H1 (cell line): ENCODE measurements around the gene BPIFB4. TPM values are rescaled to one million over a fixed set of nuclear protein-coding genes. Genes with fewer than 3 reads are reported as not detected.

Experiments
- CTCF ChIA-PET: fragments of 300-600 bp; sonication (Branson Sonifier 250); formaldehyde crosslinking; loops from one replicate; lab custom pipeline; 2021; ENCODE audit not compliant: partially characterized antibody; lab: Charles Lee
- POLR2A ChIA-PET: fragments of 300-600 bp; sonication (Branson Sonifier 250); formaldehyde crosslinking; loops from one replicate; lab custom pipeline; 2021; ENCODE audit warnings: inconsistent platforms; ENCODE audit not compliant: partially characterized antibody; lab: Charles Lee
- DNase-seq, 2 experiments: peaks; one replicate each; pipeline versions ENCODE4 v3.0.0 to v3.0.0-alpha.2; 2010 to 2022; ENCODE audit warnings: low spot score in 2 of 2, low read depth in 1 of 2, mixed read lengths in 1 of 2
- FAIRE-seq: peaks from 2 replicates; lab custom pipeline; 2011; peaks lifted over from hg19 to GRCh38; lab: Jason Lieb, UNC
- H2AFZ ChIP-seq: 2 replicates; pipeline ENCODE4 v1.8.1; 2012; ENCODE audit warnings: low read length, inconsistent platforms
- H2AK5ac ChIP-seq: 2 replicates; pipeline ENCODE4 v1.6.1; 2013; ENCODE audit warnings: low read depth, low read length
- H2BK120ac ChIP-seq: replicated peaks from 2 replicates; pipeline ENCODE3; 2013; ENCODE audit warnings: low read depth, low read length, inconsistent platforms
- H2BK12ac ChIP-seq: 2 replicates; pipeline ENCODE4 v1.6.1; 2013; ENCODE audit warnings: low read depth, low read length
- H2BK15ac ChIP-seq: 2 replicates; pipeline ENCODE4 v1.6.1; 2013; ENCODE audit warnings: low read length
- H2BK20ac ChIP-seq: 2 replicates; pipeline ENCODE4 v1.6.1; 2013; ENCODE audit warnings: low read length
- H2BK5ac ChIP-seq: 2 replicates; pipeline ENCODE4 v1.6.1; 2013; ENCODE audit warnings: low read depth, low read length
- H3K14ac ChIP-seq: 2 replicates; pipeline ENCODE4 v1.6.1; 2013; ENCODE audit warnings: inconsistent platforms; ENCODE audit not compliant: insufficient read length
- H3K18ac ChIP-seq: 2 replicates; pipeline ENCODE4 v1.6.1; 2013; ENCODE audit warnings: low read length; ENCODE audit errors: extremely low read depth
- H3K23ac ChIP-seq: 2 replicates; pipeline ENCODE4 v1.6.1; 2013; ENCODE audit warnings: inconsistent platforms; ENCODE audit not compliant: insufficient read length
- H3K23me2 ChIP-seq: 2 replicates; pipeline ENCODE4 v1.6.1; 2013; ENCODE audit warnings: low read depth, low read length
- H3K27ac ChIP-seq: 2 replicates; pipeline ENCODE4 v1.6.1; 2011; ENCODE audit warnings: low read depth, low read length, inconsistent platforms
- H3K27me3 ChIP-seq, 4 experiments: replicated peaks in 1 of 4; 1 replicate in 1 of 4; 2 replicates in 3 of 4; pipeline versions ENCODE4 v1.6.1 to v1.8.1; 2011 to 2013; ENCODE audit warnings: low read length in 3 of 4, mild to moderate bottlenecking in 3 of 4, inconsistent platforms in 2 of 4, mixed read lengths in 2 of 4, moderate library complexity in 1 of 4; ENCODE audit not compliant: control insufficient read depth in 3 of 4, insufficient read depth in 3 of 4; ENCODE audit errors: extremely low read depth in 1 of 4
- H3K36me3 ChIP-seq, 4 experiments: 2 replicates each; pipeline versions ENCODE4 v1.6.1 to v1.8.1; 2011 to 2013; ENCODE audit warnings: mild to moderate bottlenecking in 4 of 4, low read length in 3 of 4, moderate library complexity in 2 of 4, control low read depth in 1 of 4, inconsistent platforms in 1 of 4; ENCODE audit not compliant: insufficient read depth in 4 of 4, control insufficient read depth in 2 of 4
- H3K4ac ChIP-seq: replicated peaks from 2 replicates; pipeline ENCODE3; 2013; ENCODE audit warnings: low read length, low read depth, mixed read lengths, inconsistent platforms; ENCODE audit not compliant: insufficient read length
- H3K4me1 ChIP-seq, 4 experiments: replicated peaks in 1 of 4; 1 replicate in 1 of 4; 2 replicates in 3 of 4; pipeline versions ENCODE4 v1.6.1 to v1.8.1; 2011 to 2013; ENCODE audit warnings: low read length in 3 of 4, inconsistent platforms in 2 of 4, mixed read lengths in 1 of 4; ENCODE audit not compliant: insufficient read depth in 4 of 4, control insufficient read depth in 3 of 4
- H3K4me2 ChIP-seq, 2 experiments: 2 replicates each; pipeline versions ENCODE4 v1.6.1 to v1.8.1; 2011 to 2013; ENCODE audit warnings: low read depth in 2 of 2, low read length in 2 of 2, control low read depth in 1 of 2, inconsistent platforms in 1 of 2, mild to moderate bottlenecking in 1 of 2; ENCODE audit not compliant: insufficient read depth in 1 of 2
- H3K4me3 ChIP-seq, 4 experiments: fragments of 200-600, 300-600 bp in 1 of 4; sonication (generic), shearing (Covaris generic), sonication (Bioruptor Twin) in 1 of 4; 2 replicates each; pipeline versions ENCODE4 v1.5.1 to v1.8.1; 2011 to 2016; ENCODE audit warnings: low read length in 4 of 4, low read depth in 3 of 4, control low read depth in 2 of 4, inconsistent platforms in 2 of 4, mild to moderate bottlenecking in 2 of 4, mixed read lengths in 1 of 4, moderate library complexity in 1 of 4; ENCODE audit not compliant: insufficient read depth in 2 of 4; ENCODE audit errors: extremely low read depth in 1 of 4
- H3K56ac ChIP-seq: replicated peaks from 2 replicates; pipeline ENCODE3; 2013; ENCODE audit warnings: low read depth, mild to moderate bottlenecking, mixed read lengths, low read length, inconsistent platforms; ENCODE audit not compliant: insufficient read length
- H3K79me1 ChIP-seq: 2 replicates; pipeline ENCODE4 v1.6.1; 2013; ENCODE audit warnings: low read depth, low read length, control low read depth
- H3K79me2 ChIP-seq, 2 experiments: 2 replicates each; pipeline versions ENCODE4 v1.6.1 to v1.8.1; 2012 to 2013; ENCODE audit warnings: low read length in 2 of 2, mild to moderate bottlenecking in 2 of 2, inconsistent platforms in 1 of 2; ENCODE audit not compliant: insufficient read depth in 2 of 2, control insufficient read depth in 1 of 2
- H3K9ac ChIP-seq, 4 experiments: replicated peaks in 1 of 4; 1 replicate in 1 of 4; 2 replicates in 3 of 4; pipeline versions ENCODE4 v1.6.1 to v1.8.1; 2011 to 2013; ENCODE audit warnings: low read depth in 3 of 4, low read length in 3 of 4, control low read depth in 2 of 4, mild to moderate bottlenecking in 2 of 4, moderate library complexity in 2 of 4, inconsistent platforms in 1 of 4; ENCODE audit errors: extremely low read depth in 1 of 4
- H3K9me3 ChIP-seq, 2 experiments: 2 replicates each; pipeline versions ENCODE4 v1.6.1 to v1.8.1; 2012 to 2013; ENCODE audit warnings: mild to moderate bottlenecking in 2 of 2, moderate library complexity in 2 of 2, control low read depth in 1 of 2, inconsistent platforms in 1 of 2, low read depth in 1 of 2, low read length in 1 of 2, mixed read lengths in 1 of 2; ENCODE audit not compliant: insufficient read depth in 2 of 2
- H4K20me1 ChIP-seq, 2 experiments: replicated peaks in 1 of 2; 2 replicates each; pipeline versions ENCODE3 to v1.8.1; 2011 to 2013; ENCODE audit warnings: inconsistent platforms in 2 of 2, low read length in 2 of 2, mild to moderate bottlenecking in 1 of 2; ENCODE audit not compliant: insufficient read depth in 2 of 2, control insufficient read depth in 1 of 2
- H4K5ac ChIP-seq: 2 replicates; pipeline ENCODE4 v1.6.1; 2013; ENCODE audit warnings: low read length, low read depth, mixed read lengths, inconsistent platforms; ENCODE audit not compliant: insufficient read length
- H4K8ac ChIP-seq: 2 replicates; pipeline ENCODE4 v1.8.0; 2013; ENCODE audit warnings: mild to moderate bottlenecking, moderate library complexity, low read length, inconsistent platforms; ENCODE audit not compliant: insufficient read depth; ENCODE audit errors: extremely low read depth
- H4K91ac ChIP-seq: replicated peaks from 2 replicates; pipeline ENCODE3; 2013; ENCODE audit warnings: low read length, mixed read lengths, inconsistent platforms; ENCODE audit not compliant: insufficient read length
- EGR1 ChIP-seq: IDR thresholded peaks from 2 replicates; pipeline ENCODE4 v1.6.1; 2011; ENCODE audit warnings: low read depth, low read length, borderline replicate concordance
- FOSL1 ChIP-seq: IDR thresholded peaks from 2 replicates; pipeline ENCODE4 v1.6.1; 2011; ENCODE audit warnings: mild to moderate bottlenecking, low read depth, low read length, moderate library complexity; ENCODE audit not compliant: insufficient read depth
- JUND ChIP-seq: IDR thresholded peaks from 2 replicates; pipeline ENCODE4 v1.6.1; 2011; ENCODE audit warnings: mild to moderate bottlenecking, improper control_type of control experiment, low read length
- RNF2 ChIP-seq: fragments of 200-900, 300-1000 bp; sonication (generic); IDR thresholded peaks from 2 replicates; pipeline ENCODE4 v1.7.1; 2016; ENCODE audit warnings: borderline replicate concordance, low read depth, mild to moderate bottlenecking, antibody characterized with exemption, low read length; ENCODE audit not compliant: poor library complexity, severe bottlenecking; ENCODE audit errors: missing control alignments
- RXRA ChIP-seq: IDR thresholded peaks from 2 replicates; pipeline ENCODE4 v1.6.1; 2011; ENCODE audit warnings: low read depth, mild to moderate bottlenecking, low read length, moderate library complexity; ENCODE audit not compliant: insufficient read depth
- WGBS, 2 experiments: shearing (Covaris generic) in 1 of 2; methylation state at CpG; one replicate each; pipeline versions ENCODE4 v1.1.6 to v1.1.7; 2013 to 2015; ENCODE audit warnings: low lambda C conversion rate in 2 of 2, mixed read lengths in 2 of 2, inconsistent platforms in 1 of 2, low coverage in 1 of 2, missing lambda C conversion rate in 1 of 2; ENCODE audit not compliant: insufficient replicate concordance in 2 of 2, insufficient coverage in 1 of 2, insufficient read length in 1 of 2; ENCODE audit errors: extremely low coverage in 1 of 2, missing lambda C conversion rate in 1 of 2; 5-methylcytosine and 5-hydroxymethylcytosine counted together
- polyA plus RNA-seq, 7 experiments: library from polyadenylated mRNA; depleted of rRNA in 3 of 7; stranded (reverse) in 5 of 7; unstranded in 2 of 7; fragments of >200 nt in 5 of 7; fragments of 200-250 nt in 2 of 7; gene quantifications; 1 replicate in 5 of 7; 2 replicates in 1 of 7; 4 replicates in 1 of 7; pipeline versions ENCODE4 v1.2.1 to v1.2.3, GENCODE V29; 2011 to 2013; ENCODE audit warnings: missing spikeins in 2 of 7, mixed read lengths in 2 of 7
- total RNA-seq: library from RNA; stranded (reverse); fragmentation: NEBNext Ultra II Directional; extraction: Animal tissue kit (Norgen Biotek cat#: 25700); gene quantifications from 2 replicates; pipeline ENCODE4 v1.2.1, GENCODE V29; 2021

Gene BPIFB4
- total and polyA plus RNA-seq, 2 of the 8 experiments (the other 6 are each of a cell fraction or from before 2014, with no cell fraction given) = not detected

GRCh38 chr20:33105316-33105924, 26.0 kb downstream of the BPIFB4 start:
- Histone ChIP-seq H3K4ac (no peak overlapping the region), H3K4me1 (peaks cover 0 to 5% (median 0%) of the 10 kb centered on the region in 4 experiments; a peak in 3 of 7 replicates), H4K5ac (no peak overlapping the region), H3K79me1 (no peaks in the 10 kb centered on the region), H4K8ac (no peak overlapping the region), H4K91ac (no peak overlapping the region), H3K9ac (no peak overlapping the region), H3K56ac (no peak overlapping the region), H3K9me3 (no peaks in the 10 kb centered on the region), H2BK120ac (no peak overlapping the region), H2AK5ac (no peak overlapping the region), H3K18ac (no peak overlapping the region), H3K4me2 (no peak overlapping the region), H3K27ac (no peak overlapping the region), H2AFZ (no peak overlapping the region), H2BK20ac (no peak overlapping the region), H2BK12ac (no peak overlapping the region), H4K20me1 (no peaks in the 10 kb centered on the region), H3K4me3 (no peak overlapping the region), H2BK5ac (no peak overlapping the region), H3K23me2 (no peaks in the 10 kb centered on the region), H3K23ac (no peak overlapping the region), H3K36me3 (no peaks in the 10 kb centered on the region), H3K79me2 (no peaks in the 10 kb centered on the region), H3K14ac (no peak overlapping the region), H2BK15ac (no peak overlapping the region), H3K27me3 (no peaks in the 10 kb centered on the region)
- 88% methylated on average over 8 of the region's 8 CpGs; no CpG with 5 or more reads in 1 of the 2 experiments for WGBS, 2 experiments
- FAIRE-seq (no peak), DNase-seq (no peak)
- no peak for TF ChIP-seq FOSL1
- no peak for TF ChIP-seq RXRA
- no peak for TF ChIP-seq JUND
- no peak for TF ChIP-seq RNF2
- TF ChIP-seq EGR1 = no peak
- ChIA-PET POLR2A (no interaction called here), CTCF (interaction anchor here (0.6 to 2.4 kb wide), 9 partner anchors 9 to 1183 kb away, joined by 3 to 8 read pairs (median 5); no protein-coding TSS in a partner anchor)
